GM18502 (cell line): ENCODE results near the gene ATCAY.
"Not testable (repeated sequence)": the region's sequence is repeated elsewhere in the genome, so short reads cannot be mapped to it uniquely, and the experiment has no call there.

Experiments
- ATAC-seq: cut with Tn5 transposase; IDR thresholded peaks from one replicate; pipeline ENCODE4 v1.9.1; 2021; ENCODE audit warnings: mild to moderate bottlenecking; ENCODE audit not compliant: unreplicated experiment, poor library complexity

The ATCAY gene

DNA sequence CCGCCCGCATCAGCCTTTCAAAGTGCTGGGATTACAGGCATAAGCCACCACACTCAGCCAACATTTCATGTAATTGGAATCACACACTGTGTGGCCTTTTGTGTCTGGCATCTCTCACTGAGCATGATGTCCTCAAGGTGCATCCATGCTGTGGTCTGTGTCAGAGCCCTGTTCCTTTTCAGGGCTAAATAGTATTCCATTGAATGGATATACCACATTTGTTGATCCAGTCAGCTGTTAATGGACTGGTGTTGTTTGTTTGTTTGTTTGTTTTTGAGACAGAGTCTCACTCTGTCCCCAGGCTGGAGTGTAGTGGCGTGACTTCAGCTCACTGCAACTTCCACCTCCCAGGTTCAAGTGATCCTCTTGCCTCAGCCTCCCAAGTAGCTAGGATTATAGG lies 17.9 kb downstream of the ATCAY start:
- no peak for ATAC-seq

DNA sequence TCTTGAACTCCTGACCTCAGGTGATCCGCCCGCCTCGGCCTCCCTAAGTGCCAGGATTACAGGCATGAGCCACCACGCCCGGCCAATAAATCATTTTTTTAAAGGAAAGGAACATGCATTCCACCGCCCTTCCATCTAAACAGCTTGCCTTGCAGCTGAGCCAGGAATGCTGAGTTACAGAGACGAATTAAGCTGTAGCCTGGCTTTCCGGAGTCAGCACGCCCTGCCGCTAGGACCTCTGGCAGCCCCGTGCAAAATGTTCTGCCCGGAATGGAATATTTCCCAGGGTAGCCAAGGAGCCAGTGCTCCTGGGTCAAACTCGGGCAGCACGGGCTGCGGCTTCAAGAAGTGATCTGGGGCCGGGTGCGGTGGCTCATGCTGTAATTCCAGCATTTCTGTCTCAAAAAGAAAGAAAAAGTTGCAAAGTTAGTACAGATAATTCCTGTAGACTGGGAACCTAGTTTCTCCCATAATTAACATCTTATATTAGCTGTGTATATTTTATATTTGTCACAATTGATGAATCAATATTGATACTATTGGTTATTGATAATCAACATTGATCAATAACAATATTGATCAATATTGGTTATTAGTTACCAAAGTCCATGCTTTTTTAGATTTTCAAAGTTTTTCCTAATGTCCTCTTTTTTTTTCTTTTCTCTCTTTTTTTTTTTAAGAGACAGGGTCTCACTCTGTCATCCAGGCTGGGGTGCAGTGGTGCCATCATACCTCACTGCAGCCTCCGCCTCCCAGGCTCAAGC lies 19.2 kb downstream of the ATCAY start:
- no peak for ATAC-seq

DNA sequence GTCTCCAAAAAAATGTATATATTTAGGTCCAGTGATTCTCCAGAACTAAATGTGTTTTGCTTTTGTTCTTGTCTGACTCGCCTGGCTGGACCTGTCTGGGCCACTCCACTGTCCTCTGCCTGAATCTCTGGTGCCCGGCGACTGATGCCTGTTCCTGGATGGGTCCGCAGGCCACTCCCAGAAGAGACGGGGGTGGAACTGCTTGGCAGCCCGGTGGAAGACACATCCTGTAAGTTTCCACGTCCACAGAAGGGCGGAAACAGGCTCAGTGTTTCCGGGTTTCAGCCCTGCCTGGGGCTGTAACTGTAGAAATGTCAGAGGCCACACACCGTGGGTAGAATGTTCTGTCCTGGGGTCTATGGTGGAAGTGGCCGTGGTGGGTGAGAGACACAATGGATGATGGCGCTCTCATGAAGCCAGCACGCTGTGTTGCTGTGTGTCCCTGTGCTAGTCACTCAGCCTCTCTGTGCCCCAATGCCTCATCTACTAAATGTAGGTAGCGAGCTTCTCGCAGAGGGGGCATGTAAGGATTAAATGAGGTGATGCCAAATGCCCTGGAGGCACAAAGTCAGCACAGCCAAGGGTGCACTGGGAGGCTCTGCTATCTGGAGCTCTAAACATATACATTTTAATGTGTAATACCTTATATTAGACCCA lies 22.0 kb downstream of the ATCAY start:
- ATAC-seq = no peak

DNA sequence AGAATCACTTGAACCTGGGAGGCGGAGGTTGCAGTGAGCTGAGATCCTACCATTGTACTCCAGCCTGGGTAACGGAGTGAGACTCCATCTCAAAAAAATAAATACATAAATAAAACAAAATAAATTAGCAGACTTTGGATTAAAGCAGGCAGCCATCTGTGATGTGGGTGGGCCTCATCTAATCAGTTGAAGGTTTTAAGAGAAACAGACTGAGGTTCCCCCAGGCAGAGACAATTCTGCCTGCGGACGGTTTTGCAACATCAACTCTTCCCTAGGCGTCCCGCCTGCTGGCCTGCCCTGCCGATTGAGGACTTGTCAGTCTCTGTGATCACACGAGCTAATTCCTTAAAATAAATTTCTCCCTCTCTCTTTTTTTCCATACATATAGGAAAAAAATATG lies 23.7 kb downstream of the ATCAY start:
- no peak for ATAC-seq

DNA sequence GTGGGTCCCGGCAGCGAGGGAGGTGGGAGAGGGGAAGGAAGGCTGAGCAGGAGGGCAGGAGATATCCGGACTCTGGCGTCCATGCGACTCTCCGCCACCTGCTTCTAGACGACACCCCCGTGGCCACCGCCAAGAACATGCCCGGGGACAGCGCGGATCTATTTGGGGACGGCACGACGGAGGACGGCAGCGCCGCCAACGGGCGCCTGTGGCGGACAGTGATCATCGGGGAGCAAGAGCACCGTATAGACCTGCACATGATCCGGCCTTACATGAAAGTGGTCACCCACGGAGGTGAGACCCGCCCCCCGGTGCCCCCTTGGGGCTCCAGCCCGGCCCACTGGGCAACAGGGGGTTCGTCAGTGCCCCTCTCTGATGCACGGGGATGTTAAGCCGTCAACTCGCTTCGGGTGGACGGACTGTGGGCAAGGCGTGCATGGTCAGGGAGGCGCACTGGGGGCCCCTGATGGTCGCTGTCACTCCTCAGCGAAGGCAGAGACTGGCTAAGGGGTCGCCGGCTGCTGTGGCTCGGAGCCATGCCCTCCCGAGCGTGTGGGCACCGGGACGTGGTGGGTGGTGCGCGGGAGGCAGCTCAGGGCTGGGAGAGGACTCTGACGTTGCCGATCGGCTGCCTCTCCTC lies 27.3 kb downstream of the ATCAY start:
- ATAC-seq = no peak

DNA sequence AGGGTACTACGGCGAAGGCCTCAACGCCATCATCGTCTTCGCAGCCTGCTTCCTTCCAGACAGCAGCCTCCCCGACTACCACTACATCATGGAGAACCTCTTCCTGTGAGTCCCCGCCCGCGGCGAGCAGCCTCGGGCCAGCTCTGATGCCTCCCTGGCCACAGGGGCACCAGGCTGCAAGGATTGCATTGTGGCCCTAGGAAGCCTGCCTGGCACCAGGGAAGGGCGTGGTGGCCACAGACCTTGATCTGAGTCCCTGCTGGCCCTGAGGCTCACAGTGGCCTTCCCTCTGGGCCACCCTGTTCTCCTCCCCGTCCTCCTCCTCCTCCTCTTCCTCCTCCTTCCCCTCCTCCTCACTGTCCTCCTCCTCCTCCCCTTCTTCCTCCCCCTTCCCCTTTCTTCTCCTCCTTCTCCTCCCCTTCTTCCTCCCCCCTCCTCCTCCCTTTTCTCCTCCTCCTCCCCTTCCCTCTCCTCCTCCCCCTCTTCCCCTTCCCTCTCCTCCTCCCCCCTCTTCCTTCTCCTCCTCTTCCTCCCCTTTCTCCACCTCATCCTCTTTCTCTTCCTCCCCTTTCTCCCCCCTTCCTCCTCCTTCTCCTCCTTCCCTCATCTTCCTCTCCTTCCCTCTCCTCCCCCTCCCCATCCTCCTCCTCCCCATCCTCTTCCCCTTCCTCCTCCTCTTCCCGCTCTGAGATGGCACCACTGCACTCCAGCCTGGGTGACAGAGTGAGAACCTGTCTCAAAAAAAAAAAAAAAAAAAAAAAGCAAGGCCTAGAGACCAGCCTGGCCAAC lies 28.0 kb downstream of the ATCAY start:
- ATAC-seq = no peak

DNA sequence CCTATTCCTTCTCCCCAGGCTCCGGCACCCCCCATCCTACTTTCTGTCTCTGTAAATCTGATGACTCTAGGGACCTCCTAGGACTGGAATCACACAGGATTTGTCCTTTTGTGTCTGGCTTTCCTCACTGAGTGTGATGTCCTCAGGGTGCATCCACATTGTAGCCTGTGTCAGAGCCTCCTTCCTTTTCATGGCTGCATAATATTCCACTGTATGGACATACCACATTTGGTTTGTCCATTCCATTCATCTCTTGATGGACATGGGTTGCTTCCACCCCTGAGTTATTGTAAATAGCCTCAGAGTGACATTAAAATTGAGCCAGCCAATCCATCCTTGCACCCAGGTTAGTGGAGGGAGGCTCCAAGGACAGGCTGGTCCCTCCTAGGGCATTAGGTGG lies 29.6 kb downstream of the ATCAY start:
- ATAC-seq = no peak

DNA sequence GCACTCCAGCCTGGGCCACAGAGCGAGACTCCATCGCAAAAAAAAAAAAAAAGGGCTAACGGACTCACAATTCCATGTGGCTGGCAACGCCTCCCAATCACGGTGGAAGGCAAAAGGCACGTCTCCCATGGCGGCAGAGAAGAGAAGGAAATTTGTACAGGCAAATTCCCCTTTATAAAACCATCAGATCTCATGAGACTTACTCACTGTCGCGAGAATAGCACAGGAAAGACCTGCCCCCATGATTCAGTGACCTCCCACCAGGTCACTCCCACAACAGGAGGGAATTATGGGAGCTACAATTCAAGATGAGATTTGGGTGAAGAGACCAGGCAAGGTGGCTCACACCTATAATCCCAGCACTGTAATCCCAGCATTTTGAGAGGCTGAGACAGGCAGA lies 33.7 kb downstream of the ATCAY start:
- ATAC-seq = no peak

DNA sequence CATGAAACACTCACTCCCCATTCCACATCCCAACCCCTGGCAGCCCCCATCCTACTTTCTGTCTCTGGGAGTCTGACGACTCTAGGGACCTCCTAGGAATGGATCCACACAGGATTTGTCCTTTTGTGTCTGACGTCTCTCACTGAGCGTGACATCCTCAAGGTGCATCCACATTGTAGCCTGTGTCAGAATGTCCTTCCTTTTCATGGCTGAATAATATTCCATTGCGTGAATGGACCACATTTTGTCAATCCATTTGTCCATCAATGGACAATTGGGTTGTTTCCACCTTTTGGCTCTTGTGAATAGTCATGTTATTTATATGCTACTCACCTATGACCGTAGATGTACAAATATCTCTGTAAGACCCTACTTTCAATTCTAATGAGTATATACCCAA lies 35.5 kb downstream of the ATCAY start:
- no peak for ATAC-seq

DNA sequence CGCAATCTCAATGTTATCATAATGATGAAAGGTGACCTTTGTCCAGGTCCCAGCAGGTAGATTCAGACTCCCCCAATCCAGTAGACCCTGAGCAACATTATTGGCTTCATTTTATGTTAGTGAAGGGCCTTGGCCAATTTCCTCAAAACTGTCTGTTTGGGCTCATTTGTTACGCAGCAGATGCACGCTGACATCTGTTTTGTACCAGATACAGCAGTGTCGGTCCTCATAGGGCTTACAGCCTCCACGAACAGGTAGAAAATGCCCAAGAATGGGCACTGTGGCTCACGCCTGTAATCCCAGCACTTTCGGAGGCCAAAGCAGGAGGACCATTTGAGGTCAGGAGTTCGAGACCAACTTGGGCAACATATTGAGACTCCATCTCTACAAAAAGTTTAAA lies 39.3 kb downstream of the ATCAY start:
- ATAC-seq = no peak

DNA sequence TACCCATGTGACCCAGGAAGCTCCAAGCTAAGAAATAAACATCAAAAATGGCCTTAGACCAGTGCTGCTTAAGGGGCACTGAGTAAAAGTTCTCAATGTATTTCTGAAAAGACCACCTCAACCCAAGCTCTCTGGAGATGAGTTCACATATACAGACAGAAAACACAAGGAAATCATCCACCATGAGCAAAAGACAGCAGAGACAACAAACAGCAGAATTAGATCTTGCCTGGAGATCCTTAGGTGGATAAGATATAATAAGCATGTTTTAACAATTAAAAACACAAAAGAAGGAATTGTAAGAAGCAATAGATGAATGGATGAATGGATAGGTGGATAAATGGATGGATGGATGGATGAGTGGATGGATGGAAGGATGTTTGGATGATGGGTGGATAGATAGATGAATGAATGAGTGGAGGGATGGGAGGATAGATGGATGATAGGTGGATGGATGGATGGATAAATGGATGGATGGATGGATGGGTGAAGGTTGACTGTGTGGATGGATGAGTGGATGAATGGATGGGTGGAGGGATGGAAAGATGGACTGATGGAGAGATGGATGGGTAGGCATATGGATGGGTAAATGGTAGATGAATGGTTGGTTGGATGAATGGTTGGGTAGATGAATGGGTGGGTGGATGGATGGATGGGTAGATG lies 42.7 kb downstream of the ATCAY start:
- no peak for ATAC-seq

DNA sequence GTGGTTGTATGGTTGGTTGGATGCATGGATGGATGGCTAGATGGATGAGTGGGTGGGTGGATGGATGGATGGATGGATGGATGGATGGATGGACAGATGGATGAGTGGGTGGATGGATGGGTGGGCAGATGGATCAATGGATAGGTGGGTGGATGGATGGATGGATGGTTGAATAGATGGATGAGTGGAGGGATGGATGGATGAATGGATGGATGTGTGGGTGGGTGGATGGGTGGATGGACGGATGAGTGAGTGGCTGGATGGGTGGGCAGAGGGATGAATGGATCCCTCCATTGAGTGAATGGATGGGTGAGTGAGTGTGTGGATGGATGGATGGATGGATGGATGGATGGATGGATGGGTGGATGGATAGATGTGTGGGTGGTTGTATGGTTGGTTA lies 43.4 kb downstream of the ATCAY start:
- ATAC-seq = no peak

DNA sequence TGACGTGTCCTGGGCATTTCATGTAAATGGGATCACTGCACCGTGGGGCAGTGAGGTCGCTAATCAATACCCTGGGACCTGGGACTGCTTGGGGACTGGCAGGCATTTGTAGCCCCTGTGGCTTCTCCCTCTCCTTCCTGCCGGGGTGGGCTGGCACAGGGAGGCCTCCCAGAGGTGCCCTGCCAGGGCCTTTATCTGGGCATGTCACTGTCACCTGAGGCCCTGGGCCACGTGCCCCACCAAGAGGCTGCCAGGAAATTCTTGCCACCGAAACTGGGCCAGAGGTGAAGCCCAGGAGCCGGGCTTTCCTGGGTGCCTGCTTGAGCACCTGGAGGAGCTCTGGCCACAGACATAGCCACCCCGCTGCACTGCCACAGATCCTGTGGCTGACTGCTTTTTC lies 50.6 kb downstream of the ATCAY start:
- no peak for ATAC-seq

DNA sequence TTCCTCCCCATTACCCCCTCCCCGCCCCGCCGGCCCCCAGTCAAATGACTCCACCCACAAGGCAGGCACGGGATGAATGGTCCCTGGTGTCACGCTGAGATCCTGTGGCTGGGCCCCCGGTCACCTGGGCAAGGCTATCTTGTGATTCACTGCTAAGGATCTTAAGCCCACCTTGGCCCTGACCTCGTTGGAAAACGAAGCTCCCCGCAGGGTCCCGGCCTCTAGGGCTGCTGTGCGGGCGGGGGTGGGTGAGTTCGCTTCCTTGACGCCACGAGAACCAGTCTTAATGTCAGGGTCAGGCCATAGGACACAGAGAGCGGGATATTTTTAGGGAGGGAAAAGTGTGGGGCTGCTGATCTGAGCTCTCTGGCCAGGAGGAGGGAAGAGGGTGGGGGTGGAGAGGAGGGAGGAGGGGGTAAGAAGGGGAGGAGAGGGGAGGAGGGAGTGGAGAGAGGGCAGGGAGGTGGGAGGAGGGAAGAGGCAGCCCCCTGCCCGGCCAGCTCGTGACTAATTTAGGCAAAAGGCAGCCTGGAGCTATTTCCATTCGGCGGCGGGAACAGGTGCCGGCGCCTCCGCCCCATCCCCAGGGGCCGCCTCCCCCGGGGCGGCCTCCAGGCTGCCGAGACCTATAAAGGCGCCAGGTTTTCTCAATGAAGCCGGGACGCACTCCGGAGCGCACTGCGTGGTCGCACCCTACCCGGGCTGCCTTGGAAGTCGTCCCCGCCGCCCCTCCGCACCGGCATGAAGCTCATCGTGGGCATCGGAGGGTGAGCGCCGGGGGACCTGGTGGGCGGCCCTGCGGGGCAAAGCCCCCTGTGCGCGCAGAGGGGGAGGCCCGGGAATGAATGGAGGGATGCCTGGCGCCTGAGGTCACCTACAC lies 52.7 kb downstream of the ATCAY start, which contains the start of gene NMRK2:
Gene NMRK2, plus strand, starts transcription at position 139 of the 880 bp plus-strand sequence. Its CDS starts 603 bp downstream, at position 742.
- no peak for ATAC-seq

DNA sequence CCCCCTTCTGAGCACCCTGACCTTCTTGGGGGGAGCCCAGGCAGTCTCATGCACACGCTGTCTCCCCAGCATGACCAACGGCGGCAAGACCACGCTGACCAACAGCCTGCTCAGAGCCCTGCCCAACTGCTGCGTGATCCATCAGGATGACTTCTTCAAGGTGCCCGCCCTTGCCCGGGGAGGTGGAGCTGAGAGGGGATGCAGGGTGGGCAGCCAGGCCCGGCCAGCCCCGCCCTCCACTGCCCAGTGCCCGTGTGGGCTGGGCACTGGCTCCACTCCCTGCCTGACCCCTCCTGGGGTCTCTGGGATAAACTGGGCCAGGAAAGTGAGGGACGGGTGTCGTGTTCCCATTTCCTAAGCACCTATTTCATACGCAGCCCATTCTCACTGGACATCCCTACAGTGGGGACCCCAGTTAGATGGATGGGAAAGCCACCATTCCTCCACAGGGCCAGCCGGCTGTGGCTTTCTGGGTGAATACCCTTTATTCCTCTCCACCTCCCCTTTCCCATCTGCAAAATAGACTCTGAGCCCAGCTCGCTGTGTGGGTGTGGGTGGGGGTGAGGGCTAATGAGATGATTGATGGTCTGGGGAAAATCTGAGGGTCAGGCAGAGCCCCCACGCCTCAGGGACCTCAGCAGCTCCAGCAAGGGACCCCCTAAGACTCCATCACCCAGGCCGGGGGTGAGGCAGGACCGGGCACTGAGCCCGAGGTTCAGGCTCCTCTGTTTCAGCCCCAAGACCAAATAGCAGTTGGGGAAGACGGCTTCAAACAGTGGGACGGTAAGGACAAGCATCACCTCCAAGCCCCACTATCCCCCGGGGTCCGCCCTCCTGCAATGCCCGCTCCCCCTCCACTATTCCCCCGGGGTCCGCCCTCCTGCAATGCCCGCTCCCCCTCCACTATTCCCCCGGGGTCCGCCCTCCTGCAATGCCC lies 56.3 kb downstream of the ATCAY start:
- no peak for ATAC-seq

DNA sequence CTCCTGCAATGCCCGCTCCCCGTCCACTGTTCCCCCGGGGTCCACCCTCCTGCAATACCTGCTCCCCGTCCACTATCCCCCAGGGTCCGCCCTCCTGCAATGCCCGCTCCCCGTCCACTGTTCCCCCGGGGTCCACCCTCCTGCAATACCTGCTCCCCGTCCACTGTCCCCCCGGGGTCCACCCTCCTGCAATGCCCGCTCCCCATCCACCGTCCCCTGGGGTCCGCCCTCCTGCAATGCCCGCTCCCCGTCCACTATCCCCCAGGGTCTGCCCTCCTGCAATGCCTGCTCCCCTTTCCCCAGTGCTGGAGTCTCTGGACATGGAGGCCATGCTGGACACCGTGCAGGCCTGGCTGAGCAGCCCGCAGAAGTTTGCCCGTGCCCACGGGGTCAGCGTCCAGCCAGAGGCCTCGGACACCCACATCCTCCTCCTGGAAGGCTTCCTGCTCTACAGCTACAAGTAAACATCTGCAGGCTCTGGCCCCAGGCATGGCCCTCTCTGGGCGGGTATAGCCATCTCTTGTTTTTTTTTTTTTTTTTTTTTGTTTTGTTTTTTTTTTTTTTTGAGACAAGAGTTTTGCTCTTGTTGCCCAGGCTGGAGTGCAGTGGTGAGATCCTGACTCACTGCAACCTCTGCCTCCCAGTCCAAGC lies 57.9 kb downstream of the ATCAY start:
- ATAC-seq = not testable (repeated sequence)

DNA sequence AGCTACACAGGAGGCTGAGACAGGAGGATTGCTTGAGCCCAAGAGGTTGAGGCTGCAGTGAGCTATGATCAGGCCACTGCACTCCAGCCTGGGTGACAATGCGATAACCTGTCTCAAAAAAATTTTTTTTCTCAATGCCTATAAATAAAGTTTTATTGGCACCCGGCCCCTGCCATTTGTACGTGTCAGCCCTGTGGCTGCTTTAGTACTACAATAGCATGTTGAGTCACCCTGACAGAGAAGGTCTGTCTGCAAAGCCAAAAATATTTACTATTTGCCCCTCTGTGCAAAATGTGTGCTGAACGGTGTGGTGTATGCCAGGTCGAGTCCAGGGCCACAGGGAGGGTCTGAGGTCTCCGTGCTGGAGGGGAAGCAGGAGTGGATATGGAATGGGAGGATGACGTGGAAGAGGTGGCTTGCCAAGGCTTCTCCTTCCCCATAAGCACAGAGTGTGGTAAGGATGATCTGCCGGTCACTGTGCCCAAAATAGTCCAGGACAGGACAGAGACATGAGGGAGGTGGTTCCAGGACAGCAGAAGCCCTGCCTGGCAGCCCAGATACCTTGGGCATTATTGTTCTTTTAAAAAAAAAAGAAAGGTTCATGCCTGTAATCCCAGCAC lies 62.4 kb downstream of the ATCAY start:
- no peak for ATAC-seq
